GM23248 (cell line): ENCODE results near the gene PLEKHG4. TPM values are rescaled to one million over a fixed set of nuclear protein-coding genes. Genes with fewer than 3 reads are reported as not detected.

Experiments used
- DNase-seq: peaks from one replicate; pipeline ENCODE4 v3.0.0-alpha.2; 2015
- H2AFZ ChIP-seq: fragments of 200-600 bp; sonication (generic); 2 replicates; pipeline ENCODE4 v1.6.1; 2016; ENCODE audit warnings: antibody characterized with exemption
- H3F3A ChIP-seq: fragments of 200-600 bp; sonication (generic); 2 replicates; pipeline ENCODE4 v1.6.1; 2016; ENCODE audit warnings: mild to moderate bottlenecking, antibody characterized with exemption, mixed run types; ENCODE audit not compliant: insufficient read depth
- H3K27ac ChIP-seq: fragments of 200-600 bp; sonication (generic); 2 replicates; pipeline ENCODE4 v1.5.1; 2016; ENCODE audit warnings: mild to moderate bottlenecking
- H3K27me3 ChIP-seq: fragments of 200-600 bp; sonication (generic); replicated peaks from 2 replicates; pipeline ENCODE4 v1.6.1; 2016; ENCODE audit warnings: mild to moderate bottlenecking; ENCODE audit not compliant: insufficient read depth
- H3K36me3 ChIP-seq: fragments of 200-600 bp; sonication (generic); 2 replicates; pipeline ENCODE4 v1.6.1; 2016; ENCODE audit warnings: low read depth, mild to moderate bottlenecking
- H3K4me1 ChIP-seq: fragments of 200-600 bp; sonication (generic); 2 replicates; pipeline ENCODE4 v1.6.1; 2016; ENCODE audit warnings: mild to moderate bottlenecking; ENCODE audit not compliant: insufficient read depth
- H3K4me2 ChIP-seq: fragments of 200-600 bp; sonication (generic); one replicate; pipeline ENCODE4 v1.6.1; 2016; ENCODE audit warnings: mild to moderate bottlenecking; ENCODE audit not compliant: unreplicated experiment
- H3K4me3 ChIP-seq: fragments of 200-600 bp; sonication (generic); 2 replicates; pipeline ENCODE4 v1.5.1; 2016; ENCODE audit warnings: mild to moderate bottlenecking
- H3K79me2 ChIP-seq: fragments of 200-600 bp; sonication (generic); 2 replicates; pipeline ENCODE4 v1.6.1; 2016; ENCODE audit warnings: mild to moderate bottlenecking; ENCODE audit not compliant: insufficient read depth
- H3K9ac ChIP-seq: fragments of 200-600 bp; sonication (generic); 2 replicates; pipeline ENCODE4 v1.6.1; 2016; ENCODE audit warnings: mild to moderate bottlenecking
- H3K9me2 ChIP-seq: fragments of 200-600 bp; sonication (generic); 2 replicates; pipeline ENCODE4 v1.6.1; 2016; ENCODE audit warnings: mixed run types, mild to moderate bottlenecking, moderate library complexity; ENCODE audit not compliant: insufficient read depth
- H3K9me3 ChIP-seq: fragments of 200-600 bp; sonication (generic); one replicate; pipeline ENCODE4 v1.6.1; 2017; ENCODE audit warnings: low read depth
- H4K20me1 ChIP-seq: fragments of 200-600 bp; sonication (generic); 2 replicates; pipeline ENCODE4 v1.6.0; 2016; ENCODE audit not compliant: insufficient read depth
- EZH2 ChIP-seq: fragments of 200-600 bp; sonication (generic); IDR thresholded peaks from 2 replicates; pipeline ENCODE4 v1.6.1; 2018; ENCODE audit warnings: antibody characterized with exemption, mild to moderate bottlenecking; ENCODE audit not compliant: insufficient read depth, poor library complexity, severe bottlenecking
- EZH2phosphoT487 ChIP-seq: fragments of 200-600 bp; sonication (generic); IDR thresholded peaks from 2 replicates; pipeline ENCODE4 v1.6.1; 2018; ENCODE audit warnings: antibody characterized with exemption, moderate library complexity, mild to moderate bottlenecking, low read depth; ENCODE audit not compliant: insufficient read depth
- WGBS, 2 experiments: methylation state at CpG; one replicate each; pipeline ENCODE4 v1.1.6; 2015 to 2017; ENCODE audit warnings: low lambda C conversion rate in 2 of 2, low coverage in 1 of 2; ENCODE audit errors: missing lambda C conversion rate in 2 of 2; 5-methylcytosine and 5-hydroxymethylcytosine counted together
- in situ Hi-C: fragments of 300-500 bp; cut with MboI; formaldehyde crosslinking; loops from 2 replicates; pipeline ENCODE4 v1.15.0; 2020
- polyA plus RNA-seq: library from polyadenylated mRNA; unstranded; fragments of >200 nt; fragmentation: Nextera tagmentation; extraction: Ambion mirVana; gene quantifications from 2 replicates; pipeline ENCODE4 v1.2.1, GENCODE V29; 2016
- total RNA-seq: library from RNA; depleted of rRNA; stranded (reverse); fragments of >200 nt; shearing (Covaris generic); gene quantifications from 2 replicates; pipeline ENCODE4 v1.2.3, GENCODE V29; 2014

Gene PLEKHG4
- total and polyA plus RNA-seq, 2 experiments from 2014 or later, result 12.5 to 24.2 TPM

- H3K27me3 ChIP-seq, result no peaks in the 10 kb centered on the region
- peaks cover 48% of the 10 kb centered on the region for H3F3A ChIP-seq
- H3K4me2 ChIP-seq, result peak overlapping the region; percentile 86
- H2AFZ ChIP-seq, result no peak overlapping the region
- WGBS, 2 experiments, result 85 to 89% methylated on average over 4 of the region's 4 CpGs
- H3K9me2 ChIP-seq, result no peaks in the 10 kb centered on the region
- no peaks in the 10 kb centered on the region for H3K9me3 ChIP-seq
- H4K20me1 ChIP-seq, result no peaks in the 10 kb centered on the region
- H3K36me3 ChIP-seq, result no peaks in the 10 kb centered on the region
- DNase-seq, result no peak
- peak overlapping the region; percentile 88 for H3K4me3 ChIP-seq
- peaks cover 69% of the 10 kb centered on the region for H3K4me1 ChIP-seq
- H3K79me2 ChIP-seq, result peaks cover 25% of the 10 kb centered on the region
- in situ Hi-C loops, result no loop called here
- TF ChIP-seq EZH2, result no peak
- no peak for TF ChIP-seq EZH2phosphoT487
- H3K27ac ChIP-seq, result peak overlapping the region; percentile 94
- H3K9ac ChIP-seq, result peak overlapping the region; percentile 72
Measured at GRCh38 chr16:67245186-67245585, 34.1 kb upstream of the PLEKHG4 start.

- peak overlapping the region; percentile 72 for H3K9ac ChIP-seq
Measured at GRCh38 chr16:67245674-67246080, 33.7 kb upstream of the PLEKHG4 start.

GRCh38 chr16:67246081-67246755 is 33.1 kb upstream of the PLEKHG4 start:
- Histone ChIP-seq H3F3A (peaks cover 52% of the 10 kb centered on the region), H3K79me2 (peaks cover 25% of the 10 kb centered on the region), H3K4me1 (peaks cover 62% of the 10 kb centered on the region), H3K36me3 (no peaks in the 10 kb centered on the region), H4K20me1 (no peaks in the 10 kb centered on the region), H3K4me3 (peak overlapping the region; percentile 88), H3K9me2 (no peaks in the 10 kb centered on the region), H3K9me3 (no peaks in the 10 kb centered on the region), H3K27me3 (no peaks in the 10 kb centered on the region), H2AFZ (peak overlapping the region; percentile 58), H3K27ac (peak overlapping the region; percentile 94), H3K4me2 (peak overlapping the region; percentile 86), H3K9ac (peak overlapping the region; percentile 72)
- TF ChIP-seq EZH2 (no peak), EZH2phosphoT487 (no peak)
- peak; percentile 90 for DNase-seq
- WGBS, 2 experiments, result 1% methylated on average over 34 to 44 of the region's 48 CpGs
- in situ Hi-C loops, result no loop called here

More at GRCh38 chr16:67245674-67246080, 33.7 kb upstream of the PLEKHG4 start:
- 3 to 5% methylated on average over 8 of the region's 8 CpGs for WGBS, 2 experiments
- peak overlapping the region; percentile 94 for H3K27ac ChIP-seq
- H3K27me3 ChIP-seq, result no peaks in the 10 kb centered on the region
- peak overlapping the region; percentile 58 for H2AFZ ChIP-seq
- TF ChIP-seq EZH2phosphoT487 (no peak), EZH2 (no peak)
- no peaks in the 10 kb centered on the region for H3K36me3 ChIP-seq
- H3K4me1 ChIP-seq, result peaks cover 65% of the 10 kb centered on the region
- H3K79me2 ChIP-seq, result peaks cover 25% of the 10 kb centered on the region
- H3K9me2 ChIP-seq, result no peaks in the 10 kb centered on the region
- no peaks in the 10 kb centered on the region for H3K9me3 ChIP-seq
- peak overlapping the region; percentile 88 for H3K4me3 ChIP-seq
- H4K20me1 ChIP-seq, result no peaks in the 10 kb centered on the region
- H3F3A ChIP-seq, result peaks cover 50% of the 10 kb centered on the region
- DNase-seq, result peak; percentile 75
- H3K4me2 ChIP-seq, result peak overlapping the region; percentile 86
- in situ Hi-C loops, result no loop called here

- in situ Hi-C loops, result no loop called here
Measured at GRCh38 chr16:67246756-67247191, 32.6 kb upstream of the PLEKHG4 start.

More at GRCh38 chr16:67246756-67247191, 32.6 kb upstream of the PLEKHG4 start:
- H3K27me3 ChIP-seq, result no peaks in the 10 kb centered on the region
- peak overlapping the region; percentile 94 for H3K27ac ChIP-seq
- peak overlapping the region; percentile 86 for H3K4me2 ChIP-seq
- no peaks in the 10 kb centered on the region for H3K9me3 ChIP-seq
- H3K4me3 ChIP-seq, result peak overlapping the region; percentile 88
- peak overlapping the region; percentile 72 for H3K9ac ChIP-seq
- peak overlapping the region; percentile 58 for H2AFZ ChIP-seq
- H3K4me1 ChIP-seq, result peaks cover 56% of the 10 kb centered on the region
- TF ChIP-seq EZH2phosphoT487, result no peak
- no peak for TF ChIP-seq EZH2
- 1 to 2% methylated on average over 13 to 26 of the region's 26 CpGs for WGBS, 2 experiments
- no peaks in the 10 kb centered on the region for H4K20me1 ChIP-seq
- H3F3A ChIP-seq, result peaks cover 46% of the 10 kb centered on the region
- peak; percentile 46 for DNase-seq
- H3K79me2 ChIP-seq, result peaks cover 25% of the 10 kb centered on the region
- H3K36me3 ChIP-seq, result no peaks in the 10 kb centered on the region
- H3K9me2 ChIP-seq, result no peaks in the 10 kb centered on the region
